Loucy (cell line): Measurements from ENCODE around the gene C6orf163.

ENCODE experiments used
- CTCF ChIP-seq: fragments of 200-600 bp; sonication (generic); conservative IDR thresholded peaks from 2 replicates; pipeline ENCODE4 v1.5.1; 2014; ENCODE audit warnings: mild to moderate bottlenecking, antibody characterized with exemption, low read length
- EZH2phosphoT487 ChIP-seq: fragments of 200-600 bp; IDR thresholded peaks from 2 replicates; pipeline ENCODE4 v1.6.1; 2018; ENCODE audit warnings: antibody characterized with exemption, mild to moderate bottlenecking, moderate library complexity, borderline replicate concordance

GRCh38 chr6:87346700-87347099, 2.1 kb downstream of the C6orf163 start:
- TF ChIP-seq CTCF, result no peak
- no peak for TF ChIP-seq EZH2phosphoT487
